Glomerular visceral epithelial cell (primary cell): ENCODE results near the gene ATP5ME.
"Not testable (repeated sequence)": the region's sequence is repeated elsewhere in the genome, so short reads cannot be mapped to it uniquely, and the experiment has no call there.

Source experiments
- DNase-seq: peaks from one replicate; pipeline ENCODE4 v3.0.0-alpha.2; 2016; ENCODE audit errors: extremely low spot score

ATP5ME gene, protein sequence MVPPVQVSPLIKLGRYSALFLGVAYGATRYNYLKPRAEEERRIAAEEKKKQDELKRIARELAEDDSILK

DNA sequence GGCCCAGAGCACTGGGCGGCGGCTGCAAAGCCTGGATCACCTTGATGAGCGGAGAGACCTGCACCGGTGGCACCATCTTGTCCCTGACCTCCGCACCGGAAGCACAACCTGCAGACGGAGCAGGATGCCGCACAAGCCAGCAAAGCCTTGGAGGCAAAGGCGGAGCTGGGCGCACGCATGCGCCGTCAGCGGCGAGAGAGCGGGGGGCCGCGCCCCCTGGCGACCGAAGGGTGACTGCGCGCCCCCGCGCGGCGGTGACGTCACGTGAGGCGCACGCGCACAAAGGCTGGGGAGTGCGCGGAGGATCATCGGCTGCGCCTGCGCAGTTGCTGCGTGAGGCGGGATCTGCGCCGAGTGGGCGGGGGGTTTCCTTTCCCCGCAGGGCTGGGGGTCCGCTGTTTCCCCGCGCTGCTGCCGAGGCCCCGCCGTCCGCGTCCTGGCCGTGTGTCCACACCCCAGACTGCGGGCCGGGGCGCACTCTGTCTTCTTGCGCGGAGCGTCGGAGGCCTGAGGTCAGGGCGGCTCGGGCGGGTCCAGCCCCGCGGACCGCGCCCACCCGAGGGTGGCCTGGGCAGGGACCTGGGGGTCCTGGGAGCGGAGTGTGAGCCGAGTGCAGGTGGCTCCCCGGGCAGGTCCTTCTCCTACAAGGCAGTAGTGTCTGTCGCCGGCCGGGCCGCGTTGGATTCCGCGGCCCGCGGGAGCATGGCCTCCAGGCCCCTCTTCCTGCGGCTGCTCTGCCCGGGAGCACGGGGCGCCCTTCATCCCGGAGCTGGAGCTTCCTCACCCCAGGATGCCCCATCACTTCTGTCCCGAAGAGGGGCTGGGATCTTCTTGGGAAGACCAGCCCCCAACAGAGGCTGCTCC lies at the start of gene ATP5ME, which contains the start of gene MYL5:
Gene ATP5ME, minus strand, starts transcription at position 105 of the 864 bp plus-strand sequence. Its CDS starts 29 bp downstream, at position 76.
Gene MYL5, plus strand, starts transcription at position 371 of the 864 bp plus-strand sequence. CDS start 3,485 bp downstream, outside the sequence.
- DNase-seq: peak; percentile 97

DNA sequence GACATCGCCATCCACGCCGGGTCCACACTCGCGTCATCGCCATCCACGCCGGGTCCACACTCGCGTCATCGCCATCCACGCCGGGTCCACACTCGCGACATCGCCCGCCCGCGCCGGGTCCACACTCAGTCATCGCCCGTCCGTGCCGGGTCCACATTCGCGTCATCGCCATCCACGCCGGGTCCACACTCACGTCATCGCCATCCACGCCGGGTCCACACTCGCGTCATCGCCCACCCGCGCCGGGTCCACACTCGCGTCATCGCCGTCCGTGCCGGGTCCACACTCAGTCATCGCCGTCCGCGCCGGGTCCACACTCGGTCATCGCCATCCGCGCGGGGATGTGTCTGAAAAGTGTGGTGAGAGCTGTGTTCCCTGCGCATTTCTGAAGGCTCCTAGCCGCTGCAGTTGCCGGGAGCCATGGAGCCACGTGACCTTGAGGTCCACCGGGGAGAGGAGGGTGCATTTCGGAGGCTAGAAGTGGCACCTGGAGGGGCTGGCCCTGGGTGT lies 48.8 kb upstream of the ATP5ME start:
- no peak for DNase-seq

DNA sequence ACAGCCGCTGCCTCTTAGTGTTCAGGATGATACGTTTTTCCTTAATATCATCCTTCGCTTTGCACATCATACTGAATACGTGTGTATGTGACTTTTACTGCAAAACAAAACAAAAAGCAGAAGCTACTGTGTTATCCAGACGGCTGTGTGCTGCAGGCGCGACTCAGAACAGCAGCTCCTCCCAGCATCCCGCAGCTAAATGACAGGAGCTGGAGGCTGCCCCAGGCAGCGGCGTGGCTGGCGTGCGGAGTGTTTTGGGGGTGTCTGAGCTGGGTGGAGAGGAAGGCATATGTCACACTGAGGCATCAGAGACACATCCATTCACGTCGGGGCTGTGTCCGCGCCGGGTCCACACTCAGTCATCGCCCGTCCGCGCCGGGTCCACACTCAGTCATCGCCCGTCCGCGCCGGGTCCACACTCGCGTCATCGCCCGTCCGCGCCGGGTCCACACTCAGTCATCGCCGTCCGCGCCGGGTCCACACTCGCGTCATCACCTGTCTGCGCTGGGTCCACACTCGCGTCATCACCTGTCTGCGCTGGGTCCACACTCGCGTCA lies 48.2 kb upstream of the ATP5ME start:
- no peak for DNase-seq

DNA sequence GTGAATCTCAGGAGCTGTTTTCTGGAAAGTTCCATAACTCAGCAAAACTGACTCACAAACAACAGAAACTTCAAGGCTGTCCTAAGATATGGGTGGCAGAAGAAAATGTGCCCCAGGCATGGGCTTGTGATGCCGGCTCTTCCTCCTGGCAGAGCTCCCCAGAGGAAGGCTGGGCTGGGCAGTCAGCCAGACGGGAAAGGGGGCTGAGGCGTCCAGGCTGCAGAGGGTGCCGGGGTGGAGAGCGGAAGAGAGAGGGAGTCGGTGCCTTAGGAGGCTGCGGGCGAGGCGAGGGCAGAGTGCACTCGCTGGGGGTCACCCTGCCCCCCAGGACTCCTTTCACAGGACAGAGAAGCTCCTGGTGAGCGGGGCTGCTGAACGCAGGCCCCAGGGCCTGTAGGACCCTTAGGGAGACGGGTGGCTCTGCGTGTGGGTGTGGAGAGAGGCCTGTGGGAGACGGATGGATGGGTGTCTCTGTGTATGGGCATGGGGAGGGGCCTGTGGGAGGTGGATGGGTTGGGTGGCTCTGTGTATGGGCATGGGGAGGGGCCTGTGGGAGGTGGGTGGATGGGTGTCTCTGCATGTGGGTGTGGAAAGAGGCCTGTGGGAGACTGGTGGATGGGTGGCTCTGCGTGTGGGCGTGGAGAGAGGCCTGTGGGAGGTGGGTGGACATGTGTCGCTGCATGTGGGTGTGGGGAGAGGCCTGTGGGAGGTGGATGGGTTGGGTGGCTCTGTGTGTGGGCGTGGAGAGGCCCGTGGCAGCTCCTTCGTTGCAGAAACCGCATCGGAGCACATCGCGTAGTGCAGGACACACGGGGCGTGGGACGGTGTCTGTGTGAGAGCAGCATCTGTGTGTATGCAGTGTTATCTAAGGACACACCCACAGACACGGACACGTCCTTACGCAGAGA lies 47.4 kb upstream of the ATP5ME start:
- DNase-seq: no peak

DNA sequence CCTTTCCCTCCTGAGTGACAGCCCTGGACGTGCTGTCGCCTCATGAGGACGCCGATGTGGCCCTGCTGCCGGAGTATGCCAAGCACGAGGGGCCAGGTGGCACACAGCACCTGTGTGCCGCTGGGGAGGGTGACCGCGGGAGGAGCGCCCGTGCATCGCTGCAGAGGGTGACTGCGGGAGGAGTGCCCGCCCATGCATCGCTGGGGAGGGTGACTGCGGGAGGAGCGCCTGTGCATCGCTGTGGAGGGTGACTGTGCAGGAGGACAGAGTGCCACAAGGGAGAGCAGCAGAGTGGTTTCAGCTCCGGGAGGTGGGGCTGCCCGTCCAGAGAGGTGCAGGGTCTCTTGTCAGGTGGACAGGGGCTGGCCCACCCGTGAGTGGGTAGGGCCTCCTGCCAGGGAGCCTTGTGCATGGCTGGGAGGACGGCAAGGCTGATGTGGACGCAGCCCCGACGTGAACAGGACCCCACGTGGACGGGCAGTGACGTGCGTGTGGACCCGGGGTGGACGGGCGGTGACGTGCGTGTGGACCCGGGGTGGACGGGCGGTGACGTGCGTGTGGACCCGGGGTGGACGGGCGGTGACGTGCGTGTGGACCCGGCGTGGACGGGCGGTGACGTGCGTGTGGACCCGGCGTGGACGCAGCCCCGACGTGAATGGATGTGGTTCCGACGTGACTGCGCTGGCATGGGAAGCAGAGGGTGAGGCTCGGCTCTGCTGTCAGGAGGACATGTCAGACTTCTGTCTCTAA lies 46.2 kb upstream of the ATP5ME start:
- no peak for DNase-seq

DNA sequence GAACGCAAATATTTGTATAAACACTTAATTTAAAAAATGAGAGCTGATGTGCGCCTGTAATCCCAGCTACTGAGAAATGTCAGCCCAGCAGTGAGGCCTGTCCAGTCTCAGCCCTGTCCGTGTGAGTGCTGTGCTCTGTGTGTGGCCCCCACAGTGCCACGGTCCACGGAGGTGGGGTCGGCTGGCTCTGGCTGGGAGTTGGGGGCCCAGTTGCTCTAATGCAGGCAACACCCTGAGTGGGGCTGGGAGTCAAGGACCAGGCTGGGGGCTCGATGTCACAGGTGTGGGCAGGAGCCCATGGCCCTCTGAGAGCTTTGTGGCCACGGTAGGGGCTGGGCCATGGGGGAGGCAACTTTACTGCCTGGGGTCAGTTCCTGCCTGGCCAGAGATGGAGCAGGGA lies 44.4 kb upstream of the ATP5ME start:
- no peak for DNase-seq

DNA sequence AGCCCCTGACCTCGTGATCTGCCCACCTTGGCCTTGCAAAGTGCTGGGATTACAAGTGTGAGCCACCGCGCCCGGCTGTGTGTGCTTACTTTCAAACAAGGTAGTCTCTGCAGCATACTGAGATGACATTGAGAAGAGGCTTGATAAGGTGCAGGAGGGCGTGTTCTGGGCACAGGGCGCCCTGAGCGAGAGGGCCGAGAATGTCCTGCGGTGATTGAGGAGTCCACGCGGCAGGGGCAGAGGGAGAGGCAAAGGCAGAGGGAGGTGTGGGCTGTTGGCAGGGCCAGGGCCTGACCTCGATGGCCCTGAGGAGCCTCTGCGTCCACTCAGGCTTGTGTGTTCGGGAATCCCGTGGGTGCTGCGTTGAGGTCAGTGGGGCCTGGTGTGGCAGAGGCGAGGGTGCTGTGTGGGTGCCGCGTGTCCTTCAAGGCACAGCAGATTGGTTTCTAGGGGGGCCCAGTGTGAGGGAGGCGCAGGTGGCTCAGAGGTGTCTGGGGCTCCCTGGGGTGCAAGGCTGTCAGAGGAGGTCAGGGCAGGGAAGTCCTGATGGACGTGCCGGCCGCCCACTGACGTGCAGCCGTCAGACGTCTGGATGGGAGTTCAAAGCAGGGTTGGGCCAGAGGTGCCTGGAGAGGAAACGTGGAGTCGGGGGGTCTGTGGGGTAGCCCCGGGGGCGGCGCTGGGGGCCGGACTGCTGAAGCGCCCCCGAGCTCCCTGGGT lies 43.7 kb upstream of the ATP5ME start:
- DNase-seq: no peak

DNA sequence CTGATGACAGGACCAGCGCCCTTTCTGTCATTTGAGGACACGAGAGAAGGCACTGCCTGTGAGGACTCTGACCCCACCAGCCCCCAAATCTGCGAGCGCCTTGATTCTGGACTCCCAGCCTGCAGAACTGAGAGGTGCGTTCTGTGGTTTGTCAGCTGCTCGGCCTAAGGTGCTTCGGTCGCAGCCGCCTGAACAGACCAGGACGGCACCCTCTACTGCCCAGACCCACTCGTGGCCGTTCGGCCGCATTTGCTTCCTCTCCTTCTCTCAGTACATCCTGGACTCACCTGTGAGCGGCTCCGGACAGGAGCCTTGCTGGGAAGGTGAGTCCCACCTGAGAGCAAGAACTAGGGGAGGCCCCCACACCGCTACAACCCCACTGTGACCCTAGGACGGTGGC lies 40.0 kb upstream of the ATP5ME start:
- no peak for DNase-seq

DNA sequence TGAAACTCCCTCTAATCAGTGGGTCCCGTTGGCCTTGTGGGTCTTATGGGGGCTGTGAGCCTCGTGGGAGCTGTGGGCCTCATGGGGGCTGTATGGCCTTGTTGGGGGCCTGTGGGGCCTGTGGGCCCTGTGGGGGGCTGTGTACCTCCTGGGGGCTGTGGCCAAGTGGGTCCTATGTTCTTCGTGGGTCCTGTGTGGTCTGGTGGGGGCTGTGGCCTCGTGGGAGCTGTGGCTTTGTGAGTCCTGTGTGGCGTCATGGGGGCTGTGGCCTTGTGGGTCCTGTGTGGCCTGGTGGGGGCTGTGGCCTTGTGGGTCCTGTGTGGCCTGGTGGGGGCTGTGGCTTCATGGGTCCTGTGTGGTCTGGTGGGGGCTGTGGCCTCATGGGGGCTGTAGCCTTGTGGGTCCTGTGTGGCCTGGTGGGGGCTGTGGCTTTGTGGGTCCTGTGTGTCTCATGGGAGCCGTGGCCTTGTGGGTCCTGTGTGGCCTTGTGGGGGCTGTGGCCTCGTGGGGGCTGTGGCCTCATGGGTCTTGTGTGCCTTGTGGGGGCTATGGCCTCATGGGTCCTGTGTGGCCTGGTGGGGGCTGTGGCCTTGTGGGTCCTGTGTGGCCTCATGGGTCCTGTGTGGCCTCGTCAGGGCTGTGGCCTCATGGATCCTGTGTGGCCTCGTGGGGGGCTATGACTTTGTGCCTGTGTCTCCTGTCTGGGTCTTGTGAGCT lies 39.0 kb upstream of the ATP5ME start:
- no peak for DNase-seq

DNA sequence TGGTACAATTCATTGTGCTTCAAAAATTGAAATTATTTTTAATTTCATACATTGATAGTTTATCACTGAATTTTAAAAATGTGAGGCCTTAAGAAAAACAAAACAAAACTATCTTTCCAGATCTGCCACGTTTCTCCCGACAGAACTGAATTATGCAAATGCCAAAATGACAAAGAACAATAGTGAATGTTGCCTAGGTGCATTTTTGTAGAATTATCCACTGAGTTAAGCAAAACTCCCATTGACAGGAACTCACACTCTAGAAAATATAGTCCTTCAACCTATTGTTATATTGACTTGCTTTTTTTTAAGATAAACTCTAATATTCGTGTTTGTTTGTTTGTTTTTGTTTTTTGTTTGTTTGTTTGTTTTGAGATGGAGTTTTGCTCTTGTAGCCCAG lies 38.0 kb upstream of the ATP5ME start:
- no peak for DNase-seq

DNA sequence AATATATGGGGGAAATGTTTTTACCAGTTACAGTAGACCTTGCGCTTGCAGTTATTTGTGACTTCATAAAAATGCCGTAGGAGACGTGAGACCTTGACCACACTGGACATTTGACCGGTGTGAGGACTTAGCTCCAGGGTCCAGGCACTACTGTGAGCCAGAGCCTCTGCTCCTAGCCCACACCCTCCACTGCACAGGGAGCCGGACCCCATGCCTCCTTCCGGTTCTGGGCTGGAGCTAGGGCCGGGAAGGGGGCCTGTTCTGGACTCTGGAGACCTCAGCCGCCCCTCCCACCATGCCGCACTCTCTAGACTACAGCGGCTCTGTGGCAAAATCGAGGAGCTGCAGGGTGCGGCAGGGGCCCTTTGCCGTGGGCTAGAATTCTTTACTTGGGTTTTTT lies 36.8 kb upstream of the ATP5ME start:
- DNase-seq: no peak

DNA sequence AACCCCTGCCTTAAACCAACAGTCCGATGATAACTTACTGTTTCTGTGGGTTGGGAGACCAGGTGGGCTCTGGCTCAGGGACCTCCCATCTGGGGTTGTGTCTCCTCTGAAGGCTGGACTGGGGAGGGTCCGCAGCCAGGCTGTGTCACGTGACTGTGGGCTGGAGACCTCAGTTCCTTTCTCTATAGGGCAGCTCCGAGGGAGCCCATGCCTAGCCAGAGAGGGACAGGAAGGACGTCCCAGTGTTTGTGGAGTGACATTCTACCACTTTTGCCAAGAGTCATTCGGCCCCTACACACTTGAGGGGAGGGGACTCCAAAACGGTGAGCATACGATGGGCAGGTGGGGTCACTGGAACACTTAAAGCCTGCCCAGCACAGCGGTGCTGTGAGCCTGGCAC lies 36.0 kb upstream of the ATP5ME start:
- DNase-seq: no peak

DNA sequence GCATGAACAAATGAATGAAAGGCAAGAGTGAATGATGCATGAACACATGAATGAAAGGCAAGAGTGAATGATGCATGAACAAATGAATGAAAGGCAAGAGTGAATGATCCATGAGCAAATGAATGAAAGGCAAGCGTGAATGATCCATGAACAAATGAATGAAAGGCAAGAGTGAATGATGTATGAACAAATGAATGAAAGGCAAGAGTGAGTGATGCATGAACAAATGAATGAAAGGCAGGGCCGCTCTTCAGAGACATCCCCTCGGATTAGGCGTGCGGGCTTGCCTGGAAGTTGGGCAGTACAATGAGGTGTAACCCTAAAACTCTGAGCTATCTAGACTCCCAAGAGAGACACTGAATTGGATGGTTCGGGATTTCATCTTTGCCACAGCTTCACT lies 35.3 kb upstream of the ATP5ME start:
- DNase-seq: no peak

DNA sequence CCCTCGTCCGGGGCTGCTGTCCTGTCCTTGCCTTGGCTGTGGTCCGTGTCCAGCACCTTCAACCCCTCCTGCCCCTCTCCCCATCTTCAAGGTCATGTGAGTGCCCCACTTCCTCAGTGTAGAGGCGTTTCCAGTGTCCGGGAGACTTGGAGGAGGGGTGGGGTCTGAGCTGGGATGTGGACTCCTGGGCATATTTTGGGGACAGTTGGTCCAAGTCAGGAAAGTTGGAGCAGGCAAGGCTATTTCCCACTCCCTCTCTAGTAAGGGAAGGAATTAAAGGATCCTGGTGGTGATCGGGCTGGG lies 34.5 kb upstream of the ATP5ME start:
- DNase-seq: no peak

DNA sequence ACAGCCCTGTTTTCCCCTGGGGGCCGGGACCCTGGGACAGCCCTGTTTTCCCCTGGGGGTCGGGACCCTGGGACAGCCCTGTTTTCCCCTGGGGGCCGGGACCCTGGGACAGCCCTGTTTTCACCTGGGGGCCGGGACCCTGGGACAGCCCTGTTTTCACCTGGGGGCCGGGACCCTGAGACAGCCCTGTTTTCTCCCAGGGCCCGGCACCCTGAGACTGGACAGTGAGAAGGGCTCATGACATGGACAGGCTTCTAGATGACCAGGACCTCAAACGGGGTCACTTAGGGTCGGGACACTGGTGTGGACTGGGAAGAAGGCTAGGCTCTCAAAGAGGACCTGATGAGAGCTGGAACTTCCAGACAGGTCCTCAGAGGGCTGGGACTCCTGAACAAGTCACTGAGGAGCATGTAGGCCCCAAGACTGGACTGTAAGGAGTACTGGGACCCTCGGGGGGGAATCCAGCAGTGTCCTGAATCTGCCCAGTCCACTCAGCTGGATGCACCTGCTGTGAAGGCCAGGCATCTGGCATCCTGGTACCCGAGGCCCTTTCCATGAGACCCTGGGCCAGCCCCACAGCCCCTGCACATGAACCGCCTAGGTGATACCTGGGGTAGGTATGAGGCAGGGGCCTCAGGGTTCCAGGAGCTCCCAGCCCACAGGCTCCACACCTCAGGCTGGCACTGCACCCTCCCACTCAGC lies 34.0 kb upstream of the ATP5ME start:
- no peak for DNase-seq

DNA sequence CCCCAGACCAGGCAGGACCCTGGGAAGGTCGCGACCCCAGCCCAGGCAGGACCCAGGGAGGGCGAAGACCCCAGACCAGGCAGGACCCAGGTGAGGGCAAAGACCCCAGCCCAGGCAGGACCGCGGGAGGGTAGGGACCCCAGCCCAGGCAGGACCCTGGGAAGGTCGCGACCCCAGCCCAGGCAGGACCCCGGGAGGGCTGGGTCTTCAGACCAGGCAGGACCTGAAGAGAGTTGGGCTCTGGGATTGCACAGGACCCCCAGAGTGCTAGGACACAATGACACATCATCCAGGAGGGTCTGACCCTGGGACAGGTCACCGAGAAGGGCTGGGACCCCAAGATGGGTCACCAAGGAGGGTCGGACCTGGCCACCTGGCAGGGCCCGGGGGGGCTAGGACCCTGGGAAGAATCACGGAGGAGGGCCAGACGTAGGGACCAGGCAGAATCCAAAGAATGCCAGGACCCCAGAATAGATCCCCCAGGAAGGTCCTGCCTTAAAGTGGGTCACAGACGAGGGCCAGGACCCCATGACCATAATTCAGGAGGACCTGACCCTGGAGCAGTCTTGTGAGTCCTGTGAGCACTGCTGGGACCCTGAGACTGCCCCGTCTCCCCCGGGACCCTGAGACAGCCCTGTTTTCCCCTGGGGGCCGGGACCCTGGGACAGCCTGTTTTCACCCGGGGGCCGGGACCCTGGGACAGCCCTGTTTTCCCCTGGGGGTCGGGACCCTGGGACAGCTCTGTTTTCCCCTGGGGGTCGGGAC lies 32.9 kb upstream of the ATP5ME start:
- DNase-seq: no peak

DNA sequence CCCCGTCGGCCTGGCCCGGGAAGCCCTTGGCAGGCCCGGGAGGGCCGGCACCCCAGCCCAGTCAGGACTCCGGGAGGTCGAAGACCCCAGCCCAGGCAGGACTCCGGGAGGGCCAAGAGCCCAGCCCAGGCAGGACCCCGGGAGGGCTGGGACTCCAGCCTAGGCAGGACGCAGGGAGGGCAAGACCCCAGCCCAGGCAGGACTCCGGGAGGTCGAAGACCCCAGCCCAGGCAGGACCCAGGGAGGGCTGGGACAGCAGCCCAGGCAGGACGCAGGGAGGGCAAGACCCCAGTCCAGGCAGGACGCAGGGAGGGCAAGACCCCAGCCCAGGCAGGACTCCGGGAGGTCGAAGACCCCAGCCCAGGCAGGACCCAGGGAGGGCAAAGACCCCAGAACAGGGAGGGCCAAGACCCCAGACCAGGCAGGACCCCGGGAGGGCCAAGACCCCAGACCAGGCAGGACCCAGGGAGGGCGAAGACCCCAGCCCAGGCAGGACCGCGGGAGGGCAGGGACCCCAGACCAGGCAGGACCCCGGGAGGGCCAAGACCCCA lies 32.1 kb upstream of the ATP5ME start:
- DNase-seq: not testable (repeated sequence)
